Mucosa of gallbladder (tissue), 1 donor: Measurements from ENCODE around the gene SHISA9. TPM values are rescaled to one million over a fixed set of nuclear protein-coding genes. Genes with fewer than 3 reads are reported as not detected.
"Not testable (repeated sequence)": the region's sequence is repeated elsewhere in the genome, so short reads cannot be mapped to it uniquely, and the experiment has no call there.

ENCODE experiments used
- DNase-seq: peaks from one replicate; pipeline ENCODE4 v3.0.0-alpha.2; 2020; ENCODE audit warnings: low spot score
- total RNA-seq: library from RNA; stranded (reverse); gene quantifications from one replicate; pipeline ENCODE4 v1.2.1, GENCODE V29; 2021
- donor health status: DM: no; HTN: no; CAD: no.

Gene SHISA9
- total RNA-seq, 1 donor from 2014 or later = 0.89 TPM

GRCh38 chr16:12900156-12900555 lies 1.2 kb upstream of the SHISA9 start:
- DNase-seq = no peak

GRCh38 chr16:12900599-12901203 lies 697 bp upstream of the SHISA9 start:
- DNase-seq = no peak

DNA sequence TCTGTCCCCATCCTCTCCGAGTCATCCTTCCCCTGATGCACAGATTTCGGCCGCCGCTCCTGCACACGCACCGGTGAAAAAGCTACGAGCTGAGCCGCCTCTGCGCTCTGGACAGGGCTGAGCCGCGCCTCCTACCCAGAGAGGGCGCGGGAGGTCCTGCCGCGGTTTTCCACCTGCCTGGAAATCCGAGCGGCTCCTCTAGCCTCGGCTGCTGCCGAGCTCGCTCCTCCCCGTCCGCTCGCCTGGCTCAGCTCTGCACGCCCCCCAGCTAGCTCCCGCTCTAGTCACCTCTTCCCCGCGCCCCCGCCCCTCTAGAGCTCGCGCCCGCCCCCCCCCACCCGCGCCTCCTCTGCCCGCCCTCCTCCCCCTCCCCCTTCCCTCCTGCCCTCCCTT lies 198 bp upstream of the SHISA9 start:
- no peak for DNase-seq

DNA sequence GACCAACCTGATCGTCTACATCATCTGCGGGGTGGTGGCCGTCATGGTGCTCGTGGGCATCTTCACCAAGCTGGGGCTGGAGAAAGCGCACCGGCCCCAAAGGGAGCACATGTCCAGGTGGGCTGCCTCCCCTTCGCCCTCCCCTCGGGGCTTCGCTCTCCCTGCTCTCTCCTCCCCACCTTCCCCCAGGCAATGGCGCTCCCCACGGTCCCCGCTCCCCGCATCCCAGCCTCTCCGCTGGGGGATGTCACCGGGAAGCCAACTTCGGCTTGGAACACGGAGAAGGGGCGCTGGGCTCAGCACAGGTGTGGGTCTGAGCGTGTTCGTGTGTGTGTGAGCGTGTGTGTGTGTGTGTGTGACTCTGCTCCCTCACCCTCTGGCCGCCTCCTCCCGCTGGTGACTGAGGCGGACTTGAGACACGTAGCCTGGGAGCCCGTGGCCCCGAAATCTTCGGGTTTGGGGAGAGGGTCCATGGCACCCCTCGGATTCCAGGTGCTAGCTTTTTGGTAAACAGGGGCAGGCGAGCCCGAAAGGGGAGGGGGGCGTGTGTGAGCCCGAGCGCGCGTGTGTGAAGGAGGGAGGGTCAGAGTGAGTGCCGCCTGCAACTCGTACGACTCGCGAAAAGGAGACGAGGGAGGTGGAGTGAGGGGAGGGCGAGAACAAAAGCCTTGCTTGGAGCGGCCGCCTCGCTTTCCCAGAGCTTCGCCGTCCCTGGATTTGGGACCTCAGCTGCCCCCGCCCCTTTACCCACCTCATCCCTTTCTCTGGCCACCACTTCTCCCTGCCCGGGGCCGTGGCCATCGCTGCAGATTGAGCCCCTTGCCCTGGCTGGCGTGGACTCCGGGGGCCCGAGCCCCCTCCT lies 1.3 kb downstream of the SHISA9 start:
- DNase-seq = no peak

- no peak for DNase-seq
Observed at GRCh38 chr16:12903407-12904328, 2.3 kb downstream of the SHISA9 start.

GRCh38 chr16:12904329-12904671 lies 2.9 kb downstream of the SHISA9 start:
- no peak for DNase-seq

GRCh38 chr16:12906271-12906670 lies 4.9 kb downstream of the SHISA9 start:
- no peak for DNase-seq

GRCh38 chr16:12906765-12907516 lies 5.5 kb downstream of the SHISA9 start:
- DNase-seq = no peak

DNA sequence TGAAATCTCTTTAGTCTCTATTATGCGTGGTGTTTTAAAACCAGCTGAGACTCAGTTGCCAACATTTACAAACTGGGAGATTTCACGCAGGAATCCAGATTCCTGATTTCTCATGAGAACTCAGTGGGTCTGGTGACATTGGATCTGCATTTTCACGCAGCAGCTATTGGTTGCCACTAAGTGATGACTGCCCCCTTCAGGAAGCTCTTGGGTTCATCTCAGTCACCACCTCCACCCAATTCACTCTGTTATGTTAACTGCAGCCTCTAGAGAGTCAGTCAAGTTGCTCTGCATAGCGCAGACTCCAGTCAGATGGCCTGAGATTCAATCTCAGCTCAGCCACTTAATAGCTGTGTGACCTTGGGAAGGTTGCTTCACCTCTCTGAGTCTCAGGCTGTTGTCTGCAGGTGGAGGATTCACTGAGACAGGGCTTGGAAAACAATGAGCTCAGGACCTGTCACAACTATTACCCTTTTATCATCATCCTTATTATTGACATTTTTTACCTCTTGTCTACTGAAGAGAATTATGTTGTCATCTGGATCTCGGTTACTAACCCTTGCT lies 6.4 kb downstream of the SHISA9 start:
- no peak for DNase-seq

- no peak for DNase-seq
Observed at GRCh38 chr16:12917246-12917645, 15.8 kb downstream of the SHISA9 start.

DNA sequence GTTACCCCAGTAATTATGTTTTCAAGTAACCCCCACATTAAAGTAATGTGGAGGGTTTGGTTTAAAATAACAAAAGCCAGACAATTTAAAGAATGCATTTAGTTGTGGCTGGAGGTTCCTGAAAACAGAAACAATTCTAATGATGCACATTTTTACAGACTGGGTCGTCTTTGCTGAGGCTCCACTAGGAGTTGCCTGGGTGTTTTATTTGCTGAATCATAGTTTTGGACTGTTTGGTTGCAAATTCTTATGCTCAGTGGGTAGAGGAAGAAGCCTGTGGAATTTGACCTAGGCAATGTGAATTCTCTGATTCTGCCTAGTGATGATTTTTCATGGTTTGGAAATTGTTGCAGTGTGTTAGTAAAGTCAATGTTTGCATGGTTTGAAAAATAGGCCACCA lies 16.3 kb downstream of the SHISA9 start:
- DNase-seq = no peak

DNA sequence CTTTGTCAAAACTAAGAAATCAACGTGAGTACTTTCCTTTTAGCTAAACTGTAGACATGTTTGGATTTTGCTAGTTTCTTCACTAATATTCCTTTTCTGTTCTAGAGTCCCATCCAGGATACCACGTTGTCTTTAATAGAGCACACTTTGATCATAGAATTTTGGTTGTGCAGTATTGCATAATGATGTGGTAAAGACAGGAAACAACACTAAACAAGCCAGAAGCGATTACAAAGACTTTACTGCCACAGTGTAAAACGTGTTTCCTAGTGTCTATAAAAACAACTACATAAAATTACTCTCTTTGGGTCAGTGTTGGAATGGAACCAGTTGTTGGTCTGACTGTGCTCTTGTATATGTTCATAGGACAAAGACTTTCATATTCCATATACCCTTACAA lies 19.3 kb downstream of the SHISA9 start:
- DNase-seq = no peak

DNA sequence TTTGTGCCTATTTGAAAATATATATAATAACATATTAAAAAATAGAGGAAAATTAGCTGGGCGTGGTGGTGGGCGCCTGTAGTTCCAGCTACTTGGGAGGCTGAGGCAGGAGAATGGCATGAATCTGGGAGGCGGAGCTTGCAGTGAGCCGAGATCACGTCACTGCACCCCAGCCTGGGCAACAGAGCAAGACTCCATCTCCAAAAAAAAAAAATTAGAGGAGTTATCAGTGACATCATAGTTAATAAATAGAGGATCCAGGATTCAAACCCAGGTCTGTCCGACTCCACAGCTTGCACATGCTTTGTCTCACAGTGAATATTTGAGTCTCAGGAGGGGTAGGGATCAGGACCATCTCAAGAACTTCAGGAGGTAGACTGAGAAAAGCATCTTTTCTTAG lies 22.2 kb downstream of the SHISA9 start:
- not testable (repeated sequence) for DNase-seq

DNA sequence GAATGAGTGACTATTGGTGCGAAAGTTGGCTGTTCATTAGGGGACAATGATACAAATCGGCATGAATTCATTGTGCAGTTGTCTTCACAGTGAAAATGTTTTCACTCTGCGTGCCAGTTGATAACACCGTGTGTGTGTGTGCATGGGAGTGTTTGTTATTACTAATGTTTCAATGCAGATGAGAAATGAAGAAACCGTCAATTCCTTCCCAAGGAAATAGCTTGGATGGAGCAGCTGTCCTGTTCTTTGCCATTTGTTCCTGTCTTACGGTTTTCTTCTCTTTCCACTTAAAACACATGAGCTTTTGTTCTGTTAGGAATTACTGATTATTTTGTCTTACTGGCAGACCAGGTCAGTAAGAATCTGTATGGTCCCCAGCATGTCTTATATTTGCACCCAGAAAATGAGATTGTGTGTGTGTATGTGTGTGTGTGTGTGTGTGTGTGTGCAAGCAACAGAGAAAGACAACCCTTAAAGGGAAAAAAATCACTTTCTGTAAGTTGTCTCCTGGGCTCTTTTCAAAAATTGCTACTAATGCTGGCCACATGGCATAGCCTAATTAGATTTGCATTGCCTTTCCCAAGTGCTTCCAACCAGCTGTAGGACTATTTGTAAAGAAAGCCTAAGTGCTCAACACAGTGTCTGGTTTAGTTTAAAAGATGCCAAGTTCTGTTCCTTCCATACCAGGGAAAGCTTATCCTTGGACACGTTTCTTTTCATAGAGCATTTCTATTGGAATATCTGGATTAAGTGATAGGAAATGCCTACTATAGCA lies 23.8 kb downstream of the SHISA9 start:
- DNase-seq = no peak

DNA sequence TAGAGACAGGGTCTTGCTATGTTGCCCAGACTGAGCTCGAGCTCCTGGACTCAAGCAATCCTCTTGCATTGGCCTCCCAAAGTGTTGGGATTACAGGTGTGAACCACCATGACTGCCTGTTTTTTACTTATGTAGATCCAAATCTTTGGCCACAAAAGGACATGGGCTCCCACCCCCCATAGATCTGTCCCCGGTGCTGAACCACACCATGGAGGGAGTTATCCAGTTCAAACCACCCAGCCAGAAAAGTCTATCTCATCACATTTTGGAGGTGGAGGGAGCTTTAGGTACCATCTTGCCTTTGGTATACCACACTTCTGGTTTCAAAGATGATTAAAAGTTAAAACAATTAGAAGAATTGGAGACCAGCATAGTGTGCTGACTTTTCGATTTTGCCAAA lies 26.2 kb downstream of the SHISA9 start:
- DNase-seq = no peak

DNA sequence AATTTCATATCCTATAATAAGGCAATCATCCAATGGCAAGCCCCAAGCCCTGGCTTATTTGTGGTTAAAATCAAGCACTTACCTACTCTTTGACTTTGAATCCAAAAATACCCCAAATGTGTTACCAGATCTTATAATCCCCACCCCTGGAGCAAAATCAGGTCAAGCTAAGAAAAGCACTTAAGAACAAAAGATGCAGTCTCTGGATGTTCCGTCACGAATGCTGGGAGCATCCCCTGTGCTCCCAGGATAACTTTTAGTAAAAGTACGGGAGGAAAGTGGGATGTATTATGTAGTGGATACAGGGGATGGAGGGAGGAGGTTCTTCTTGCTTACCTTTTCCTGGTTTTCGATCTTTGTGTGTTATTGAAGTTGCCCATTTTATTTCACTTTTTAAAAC lies 29.5 kb downstream of the SHISA9 start:
- DNase-seq = no peak

GRCh38 chr16:12936391-12936790 lies 35.0 kb downstream of the SHISA9 start:
- DNase-seq = no peak

DNA sequence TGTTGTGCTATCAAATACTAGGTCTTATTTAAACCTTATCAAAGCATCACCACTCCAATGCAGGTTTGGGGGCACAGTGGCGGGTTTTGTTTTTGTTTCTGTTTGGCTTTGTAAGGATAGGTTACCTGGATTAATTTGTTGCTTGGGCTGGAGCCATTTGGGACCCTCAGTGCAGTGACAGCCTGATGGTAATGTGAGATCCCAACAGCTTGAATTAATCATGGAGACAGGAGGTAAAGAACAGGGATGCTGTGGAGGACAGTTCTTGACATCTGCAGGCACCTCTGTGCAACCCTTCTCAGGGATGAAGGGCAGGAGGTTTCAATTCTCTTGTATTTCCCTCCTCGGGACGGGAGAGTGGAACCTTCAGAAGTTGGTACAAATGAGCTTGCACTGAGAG lies 40.5 kb downstream of the SHISA9 start:
- DNase-seq = no peak

DNA sequence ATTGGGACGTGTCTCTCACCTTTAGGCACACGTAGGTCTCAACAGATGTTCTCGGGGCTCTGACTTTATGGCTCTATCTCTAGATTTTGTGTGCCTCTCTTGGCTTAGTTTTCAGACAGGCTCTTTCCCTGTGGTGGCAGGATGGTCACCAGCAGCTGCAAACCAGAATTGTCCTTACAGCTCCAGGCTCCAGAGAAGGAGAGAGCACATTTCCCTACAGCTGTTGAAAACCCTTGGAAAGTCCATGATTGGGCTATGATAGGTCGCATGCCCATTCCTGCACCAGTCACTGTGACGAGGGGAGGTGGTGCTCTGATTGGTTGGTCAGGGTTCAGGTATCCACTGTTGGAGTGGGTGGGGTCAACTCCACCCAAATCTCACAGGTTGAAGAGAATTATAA lies 41.5 kb downstream of the SHISA9 start:
- no peak for DNase-seq

DNA sequence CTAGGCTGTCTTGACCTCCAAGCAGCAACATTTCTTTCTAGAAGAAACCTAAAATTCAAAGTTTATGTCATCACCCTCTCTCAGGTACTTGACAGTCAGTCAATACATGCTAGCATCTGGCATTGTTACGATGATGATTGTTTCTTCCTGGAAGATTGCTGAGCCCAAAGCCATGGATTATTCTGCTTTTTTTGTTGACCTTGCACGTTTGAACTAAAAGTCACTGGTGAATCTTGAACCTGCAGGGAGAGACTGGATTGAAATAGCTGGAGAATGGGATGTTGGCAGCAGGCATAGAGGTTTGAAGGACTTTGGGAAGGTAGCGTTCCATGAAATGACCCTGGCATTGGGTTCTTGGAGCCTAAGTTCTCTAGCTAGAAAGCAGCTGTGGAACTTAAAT lies 42.9 kb downstream of the SHISA9 start:
- DNase-seq = no peak

GRCh38 chr16:12951392-12951791 lies 50.0 kb downstream of the SHISA9 start:
- DNase-seq = no peak
